SK-N-SH treated with all-trans-retinoic acid at 6 μM for 48 hours (cell line): ENCODE data around the gene ZNF813.

Experiments used
- ATAC-seq: fragments of 200-7000 bp; cut with Tn5 transposase; 3 replicates; pipeline ENCODE4 v1.9.1; 2020; ENCODE audit warnings: mild to moderate bottlenecking, moderate library complexity
- ARNTL ChIP-seq: fragments of 450-650 bp; formaldehyde crosslinking; IDR thresholded peaks from 2 replicates; pipeline ENCODE4 v1.5.0; 2020; ENCODE audit warnings: low read depth, mild to moderate bottlenecking, moderate library complexity, borderline replicate concordance
- BACH2 ChIP-seq: fragments of 250-450 bp; sonication (Bioruptor Pico); IDR thresholded peaks from 2 replicates; pipeline ENCODE4 v1.9.0; 2021; ENCODE audit warnings: mild to moderate bottlenecking, borderline replicate concordance
- CSDC2 ChIP-seq: fragments of 250-450 bp; sonication (Bioruptor Pico); IDR thresholded peaks from 2 replicates; pipeline ENCODE4 v1.5.0; 2020; ENCODE audit warnings: mild to moderate bottlenecking, moderate library complexity
- GLIS3 ChIP-seq: fragments of 250-450 bp; sonication (Bioruptor Pico); IDR thresholded peaks from 2 replicates; pipeline ENCODE4 v1.5.0; 2020; ENCODE audit warnings: mild to moderate bottlenecking, moderate library complexity
- ISL1 ChIP-seq: fragments of 250-450 bp; sonication (Bioruptor Pico); IDR thresholded peaks from 2 replicates; pipeline ENCODE4 v2.1.2; 2022; ENCODE audit warnings: mild to moderate bottlenecking, moderate library complexity
- OSR1 ChIP-seq: fragments of 250-450 bp; sonication (Bioruptor Pico); IDR thresholded peaks from 2 replicates; pipeline ENCODE4 v1.8.0; 2022; ENCODE audit warnings: moderate library complexity, mild to moderate bottlenecking, inconsistent platforms
- PATZ1 ChIP-seq: fragments of 250-450 bp; sonication (Bioruptor Pico); IDR thresholded peaks from 2 replicates; pipeline ENCODE4 v1.8.0; 2020; ENCODE audit warnings: mild to moderate bottlenecking, moderate library complexity, borderline replicate concordance
- POU6F1 ChIP-seq: fragments of 250-450 bp; sonication (Bioruptor Pico); IDR thresholded peaks from 2 replicates; pipeline ENCODE4 v1.8.0; 2021; ENCODE audit warnings: low read depth, mild to moderate bottlenecking, moderate library complexity, borderline replicate concordance
- PPARA ChIP-seq: fragments of 250-450 bp; sonication (Bioruptor Pico); IDR thresholded peaks from 2 replicates; pipeline ENCODE4 v1.5.0; 2020; ENCODE audit warnings: mild to moderate bottlenecking, borderline replicate concordance
- RARB ChIP-seq: fragments of 250-450 bp; sonication (Bioruptor Pico); IDR thresholded peaks from 2 replicates; pipeline ENCODE4 v1.8.0; 2021; ENCODE audit warnings: mild to moderate bottlenecking, moderate library complexity
- SNAI2 ChIP-seq: fragments of 250-450 bp; sonication (Bioruptor Pico); IDR thresholded peaks from 2 replicates; pipeline ENCODE4 v1.5.0; 2020; ENCODE audit warnings: mild to moderate bottlenecking, moderate library complexity
- TOX ChIP-seq: fragments of 250-450 bp; sonication (Bioruptor Pico); IDR thresholded peaks from 2 replicates; pipeline ENCODE4 v1.8.0; 2021; ENCODE audit warnings: mild to moderate bottlenecking, moderate library complexity, borderline replicate concordance
- ZC3H10 ChIP-seq: fragments of 250-450 bp; sonication (Bioruptor Pico); IDR thresholded peaks from 2 replicates; pipeline ENCODE4 v1.5.1; 2021; ENCODE audit warnings: mild to moderate bottlenecking, moderate library complexity
- ZFP3 ChIP-seq: fragments of 250-450 bp; sonication (Bioruptor Pico); IDR thresholded peaks from 2 replicates; pipeline ENCODE4 v1.5.0; 2020; ENCODE audit warnings: mild to moderate bottlenecking, moderate library complexity
- ZFP30 ChIP-seq: fragments of 450-650 bp; formaldehyde crosslinking; IDR thresholded peaks from 2 replicates; pipeline ENCODE4 v1.5.0; 2022; ENCODE audit warnings: mild to moderate bottlenecking, moderate library complexity
- ZNF70 ChIP-seq: fragments of 450-650 bp; formaldehyde crosslinking; IDR thresholded peaks from 2 replicates; pipeline ENCODE4 v1.5.0; 2020; ENCODE audit warnings: mild to moderate bottlenecking, moderate library complexity
- ZNF8 ChIP-seq: fragments of 450-650 bp; formaldehyde crosslinking; IDR thresholded peaks from 2 replicates; pipeline ENCODE4 v1.5.0; 2020; ENCODE audit warnings: mild to moderate bottlenecking, moderate library complexity
- TF ChIP-seq, protein P1 (sequence below): fragments of 250-450 bp; sonication (Bioruptor Pico); IDR thresholded peaks from 2 replicates; pipeline ENCODE4 v1.5.0; 2020; ENCODE audit warnings: mild to moderate bottlenecking, moderate library complexity
- TF ChIP-seq, protein P2 (sequence below): fragments of 250-450 bp; sonication (Bioruptor Pico); IDR thresholded peaks from 2 replicates; pipeline ENCODE4 v1.5.1; 2020; ENCODE audit warnings: low read depth, mild to moderate bottlenecking, moderate library complexity

The ZNF813 gene

DNA sequence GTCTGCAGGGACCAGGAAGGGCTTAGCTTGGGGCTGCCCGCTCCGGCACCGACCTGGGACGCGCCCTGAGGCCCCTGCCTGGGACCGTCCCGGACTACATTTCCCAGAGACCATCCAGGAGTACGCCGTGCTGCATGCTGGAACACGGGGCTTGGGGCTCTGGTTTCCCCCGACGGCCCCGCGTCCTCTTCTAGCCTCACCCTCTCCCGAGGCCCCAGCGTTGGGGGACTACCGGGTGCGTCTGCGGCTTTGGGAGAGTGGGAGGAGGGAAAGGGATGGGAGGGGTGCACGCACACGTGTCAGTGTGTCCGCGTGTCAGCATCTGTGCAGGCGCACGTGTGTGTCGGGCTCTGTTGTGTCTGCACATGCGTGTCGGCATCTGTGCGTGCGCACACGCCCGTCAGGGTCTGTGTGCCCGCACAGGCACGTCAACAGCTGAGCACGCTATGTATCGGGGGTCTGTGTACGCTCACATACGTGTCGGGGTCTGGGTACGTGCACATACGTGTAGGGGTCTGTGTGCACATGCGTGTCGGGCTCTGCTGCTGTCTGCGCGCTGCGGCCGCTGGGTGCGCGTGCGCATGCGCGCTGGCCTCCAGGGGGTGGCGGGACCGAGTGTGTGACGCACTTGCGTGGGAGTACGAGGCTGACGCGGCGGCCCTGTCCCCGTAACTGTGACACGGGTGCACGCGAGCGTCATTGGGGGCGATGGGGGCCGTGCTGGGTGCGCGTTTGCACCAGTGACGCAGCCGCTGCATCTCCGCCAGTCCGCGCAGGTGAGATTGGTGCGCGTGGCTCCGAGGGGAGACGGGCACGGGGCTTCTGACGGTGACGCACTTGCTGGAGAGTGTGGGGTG lies 70.2 kb downstream of the ZNF813 start, which contains the start of gene ZNF331:
ZNF331 (plus strand) TSS at position 625 of the 857 bp plus-strand sequence. CDS start 31,232 bp downstream, outside the sequence.
- ATAC-seq, result peak; percentile 95

DNA sequence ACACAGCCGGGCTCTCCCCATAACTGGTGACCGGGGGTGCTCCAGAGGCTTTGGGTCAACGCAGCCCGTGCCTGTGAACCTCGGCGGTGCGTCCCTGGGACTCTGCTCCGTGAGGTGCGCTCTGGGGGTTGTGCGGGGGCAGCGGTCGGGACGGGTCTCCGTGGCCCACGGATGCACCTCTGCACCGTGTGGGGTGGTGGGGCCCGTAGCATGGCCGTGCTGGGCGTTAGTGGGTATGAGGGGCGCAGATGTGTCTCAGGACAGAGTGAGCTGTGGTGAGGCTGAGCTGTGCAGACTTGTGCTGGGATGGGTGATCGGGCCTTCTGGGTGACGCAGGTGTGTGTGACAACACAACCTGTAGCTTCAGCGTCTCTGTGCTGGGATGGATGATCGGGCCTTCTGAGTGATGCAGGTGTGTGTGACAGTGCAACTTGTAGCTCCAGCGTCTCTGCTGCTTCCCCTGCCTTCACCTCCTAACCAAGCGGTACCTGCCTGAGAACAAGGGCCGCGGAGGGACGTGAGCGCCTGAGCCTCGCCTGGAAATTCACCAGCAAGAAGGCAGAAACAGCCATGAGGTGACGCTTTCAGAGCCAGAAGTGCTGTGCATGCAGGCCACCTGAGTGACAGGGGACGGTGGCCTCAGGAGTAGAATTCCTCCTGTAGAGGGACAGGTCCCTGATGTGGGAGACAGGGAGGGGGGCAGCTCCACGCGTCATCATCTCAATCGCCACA lies 71.0 kb downstream of the ZNF813 start:
- ATAC-seq, result peak; percentile 47
- TF ChIP-seq ARNTL (CRISPR knock-in tag) (no peak), PATZ1 (no peak), SNAI2 (no peak), TOX (CRISPR knock-in tag) (no peak)
- TF ChIP-seq, protein P1, sequence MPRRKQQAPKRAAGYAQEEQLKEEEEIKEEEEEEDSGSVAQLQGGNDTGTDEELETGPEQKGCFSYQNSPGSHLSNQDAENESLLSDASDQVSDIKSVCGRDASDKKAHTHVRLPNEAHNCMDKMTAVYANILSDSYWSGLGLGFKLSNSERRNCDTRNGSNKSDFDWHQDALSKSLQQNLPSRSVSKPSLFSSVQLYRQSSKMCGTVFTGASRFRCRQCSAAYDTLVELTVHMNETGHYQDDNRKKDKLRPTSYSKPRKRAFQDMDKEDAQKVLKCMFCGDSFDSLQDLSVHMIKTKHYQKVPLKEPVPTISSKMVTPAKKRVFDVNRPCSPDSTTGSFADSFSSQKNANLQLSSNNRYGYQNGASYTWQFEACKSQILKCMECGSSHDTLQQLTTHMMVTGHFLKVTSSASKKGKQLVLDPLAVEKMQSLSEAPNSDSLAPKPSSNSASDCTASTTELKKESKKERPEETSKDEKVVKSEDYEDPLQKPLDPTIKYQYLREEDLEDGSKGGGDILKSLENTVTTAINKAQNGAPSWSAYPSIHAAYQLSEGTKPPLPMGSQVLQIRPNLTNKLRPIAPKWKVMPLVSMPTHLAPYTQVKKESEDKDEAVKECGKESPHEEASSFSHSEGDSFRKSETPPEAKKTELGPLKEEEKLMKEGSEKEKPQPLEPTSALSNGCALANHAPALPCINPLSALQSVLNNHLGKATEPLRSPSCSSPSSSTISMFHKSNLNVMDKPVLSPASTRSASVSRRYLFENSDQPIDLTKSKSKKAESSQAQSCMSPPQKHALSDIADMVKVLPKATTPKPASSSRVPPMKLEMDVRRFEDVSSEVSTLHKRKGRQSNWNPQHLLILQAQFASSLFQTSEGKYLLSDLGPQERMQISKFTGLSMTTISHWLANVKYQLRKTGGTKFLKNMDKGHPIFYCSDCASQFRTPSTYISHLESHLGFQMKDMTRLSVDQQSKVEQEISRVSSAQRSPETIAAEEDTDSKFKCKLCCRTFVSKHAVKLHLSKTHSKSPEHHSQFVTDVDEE (CRISPR knock-in tag), result no peak
- TF ChIP-seq, all 23 proteins: peak for 0

More for the DNA sequence above, 70.2 kb downstream of the ZNF813 start, which contains the start of gene ZNF331:
- TF ChIP-seq, protein P2, sequence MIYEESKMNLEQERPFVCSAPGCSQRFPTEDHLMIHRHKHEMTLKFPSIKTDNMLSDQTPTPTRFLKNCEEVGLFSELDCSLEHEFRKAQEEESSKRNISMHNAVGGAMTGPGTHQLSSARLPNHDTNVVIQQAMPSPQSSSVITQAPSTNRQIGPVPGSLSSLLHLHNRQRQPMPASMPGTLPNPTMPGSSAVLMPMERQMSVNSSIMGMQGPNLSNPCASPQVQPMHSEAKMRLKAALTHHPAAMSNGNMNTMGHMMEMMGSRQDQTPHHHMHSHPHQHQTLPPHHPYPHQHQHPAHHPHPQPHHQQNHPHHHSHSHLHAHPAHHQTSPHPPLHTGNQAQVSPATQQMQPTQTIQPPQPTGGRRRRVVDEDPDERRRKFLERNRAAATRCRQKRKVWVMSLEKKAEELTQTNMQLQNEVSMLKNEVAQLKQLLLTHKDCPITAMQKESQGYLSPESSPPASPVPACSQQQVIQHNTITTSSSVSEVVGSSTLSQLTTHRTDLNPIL (CRISPR knock-in tag), result no peak
- TF ChIP-seq ISL1 (CRISPR knock-in tag) (no peak), SNAI2 (no peak), OSR1 (CRISPR knock-in tag) (no peak), ZFP30 (CRISPR knock-in tag) (no peak), GLIS3 (CRISPR knock-in tag) (no peak), PATZ1 (no peak), ZNF70 (no peak)
- TF ChIP-seq, all 23 proteins: peak for 0

GRCh38 chr19:53540091-53540490 lies 72.6 kb downstream of the ZNF813 start:
- TF ChIP-seq ZC3H10 (CRISPR knock-in tag), result no peak

GRCh38 chr19:53541971-53542370 lies 74.4 kb downstream of the ZNF813 start:
- TF ChIP-seq CSDC2 (CRISPR knock-in tag), result no peak
- no peak for TF ChIP-seq RARB (CRISPR knock-in tag)
- no peak for TF ChIP-seq ZNF8 (CRISPR knock-in tag)
- TF ChIP-seq ZFP3 (CRISPR knock-in tag), result no peak
- no peak for TF ChIP-seq TOX (CRISPR knock-in tag)
- no peak for TF ChIP-seq GLIS3 (CRISPR knock-in tag)
- no peak for TF ChIP-seq BACH2 (CRISPR knock-in tag)
- TF ChIP-seq PATZ1, result no peak
- no peak for TF ChIP-seq ZNF70
- TF ChIP-seq PPARA (CRISPR knock-in tag), result no peak
- TF ChIP-seq ARNTL (CRISPR knock-in tag), result no peak
- no peak for TF ChIP-seq POU6F1 (CRISPR knock-in tag)
- TF ChIP-seq ZFP30 (CRISPR knock-in tag), result no peak
- no peak for TF ChIP-seq ISL1 (CRISPR knock-in tag)
- no peak for ATAC-seq

More at GRCh38 chr19:53540091-53540490, 72.6 kb downstream of the ZNF813 start:
- ATAC-seq, result no peak
